Measurements from ENCODE around the gene ANO2. TPM values are rescaled to one million over a fixed set of nuclear protein-coding genes. Genes with fewer than 3 reads are reported as not detected.
A peak's percentile ranks its signal among the peaks of the same experiment; 100 is the strongest.

The ANO2 gene
- total RNA-seq, 2 donors from 2014 or later: 2.8 to 9.3 TPM

DNA sequence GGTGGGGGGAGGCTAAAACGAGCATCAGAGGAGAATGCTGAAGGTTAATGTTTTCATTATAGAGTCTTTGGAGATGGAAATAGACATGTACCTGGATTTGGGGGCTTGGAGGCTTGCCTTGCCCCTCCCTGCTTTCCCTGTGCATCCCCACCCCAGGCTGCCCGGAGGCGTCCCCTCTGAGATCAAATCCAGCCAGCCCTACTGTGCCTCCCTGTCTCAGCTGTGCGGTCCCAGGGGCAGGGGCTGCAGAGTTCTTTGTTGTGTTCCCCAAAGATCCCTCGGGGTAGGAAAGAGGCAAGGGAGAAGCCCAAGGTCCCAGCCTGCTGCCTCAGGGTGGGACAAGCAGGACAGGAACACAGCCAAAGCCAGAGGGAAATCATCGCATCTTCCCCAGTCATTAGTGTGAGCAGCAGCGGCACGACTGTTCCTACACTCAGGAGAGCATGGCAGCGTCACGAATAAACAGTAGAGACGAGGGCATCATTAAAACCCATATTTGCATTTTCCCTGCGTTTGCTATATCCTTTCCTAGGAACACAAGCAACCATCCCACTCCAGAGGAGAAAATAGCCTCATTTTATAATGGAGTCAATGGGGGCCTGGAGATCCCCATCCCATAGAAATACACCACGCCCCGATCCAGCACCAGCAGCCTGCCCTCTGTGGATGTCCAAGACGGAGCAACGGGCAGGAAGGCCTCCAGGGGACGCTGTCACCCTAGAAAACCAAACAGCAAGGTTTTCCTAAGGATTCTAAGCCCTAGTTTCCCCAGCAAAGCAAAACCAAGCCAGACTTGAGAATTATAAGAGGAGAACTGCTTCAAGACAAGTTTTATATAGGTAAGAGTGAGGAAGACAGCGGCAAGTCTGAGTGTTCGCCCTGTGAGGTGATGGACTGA lies 32.4 kb downstream of the ANO2 start:
- no peak for DNase-seq (ENCODE audit: low spot score)

GRCh38 chr12:5912011-5912410 lies 33.0 kb downstream of the ANO2 start:
- no peaks in the 10 kb centered on the region for H3K4me1 ChIP-seq
- H3K36me3 ChIP-seq: no peaks in the 10 kb centered on the region
- H3K27me3 ChIP-seq: no peaks in the 10 kb centered on the region
- TF ChIP-seq, protein P1, sequence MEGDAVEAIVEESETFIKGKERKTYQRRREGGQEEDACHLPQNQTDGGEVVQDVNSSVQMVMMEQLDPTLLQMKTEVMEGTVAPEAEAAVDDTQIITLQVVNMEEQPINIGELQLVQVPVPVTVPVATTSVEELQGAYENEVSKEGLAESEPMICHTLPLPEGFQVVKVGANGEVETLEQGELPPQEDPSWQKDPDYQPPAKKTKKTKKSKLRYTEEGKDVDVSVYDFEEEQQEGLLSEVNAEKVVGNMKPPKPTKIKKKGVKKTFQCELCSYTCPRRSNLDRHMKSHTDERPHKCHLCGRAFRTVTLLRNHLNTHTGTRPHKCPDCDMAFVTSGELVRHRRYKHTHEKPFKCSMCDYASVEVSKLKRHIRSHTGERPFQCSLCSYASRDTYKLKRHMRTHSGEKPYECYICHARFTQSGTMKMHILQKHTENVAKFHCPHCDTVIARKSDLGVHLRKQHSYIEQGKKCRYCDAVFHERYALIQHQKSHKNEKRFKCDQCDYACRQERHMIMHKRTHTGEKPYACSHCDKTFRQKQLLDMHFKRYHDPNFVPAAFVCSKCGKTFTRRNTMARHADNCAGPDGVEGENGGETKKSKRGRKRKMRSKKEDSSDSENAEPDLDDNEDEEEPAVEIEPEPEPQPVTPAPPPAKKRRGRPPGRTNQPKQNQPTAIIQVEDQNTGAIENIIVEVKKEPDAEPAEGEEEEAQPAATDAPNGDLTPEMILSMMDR (IDR thresholded peaks at IDR 0.05): no peak
- H3K27ac ChIP-seq: no peak overlapping the region
- peaks cover 0 to 5% of the 10 kb centered on the region in 2 donors for H3K9me3 ChIP-seq
- H3K4me3 ChIP-seq: no peak overlapping the region
- DNase-seq (ENCODE audit: low spot score): no peak

More for the DNA sequence above, 32.4 kb downstream of the ANO2 start:
- Histone ChIP-seq H3K4me1 (no peaks in the 10 kb centered on the region), H3K9me3 (no peaks in the 10 kb centered on the region), H3K36me3 (no peaks in the 10 kb centered on the region), H3K27ac (no peak overlapping the region), H3K27me3 (no peaks in the 10 kb centered on the region), H3K4me3 (no peak overlapping the region)
- TF ChIP-seq, protein P1 (IDR thresholded peaks at IDR 0.05): no peak

GRCh38 chr12:5910790-5911548 lies 34.1 kb downstream of the ANO2 start:
- Histone ChIP-seq H3K27me3 (no peaks in the 10 kb centered on the region), H3K36me3 (no peaks in the 10 kb centered on the region)

DNA sequence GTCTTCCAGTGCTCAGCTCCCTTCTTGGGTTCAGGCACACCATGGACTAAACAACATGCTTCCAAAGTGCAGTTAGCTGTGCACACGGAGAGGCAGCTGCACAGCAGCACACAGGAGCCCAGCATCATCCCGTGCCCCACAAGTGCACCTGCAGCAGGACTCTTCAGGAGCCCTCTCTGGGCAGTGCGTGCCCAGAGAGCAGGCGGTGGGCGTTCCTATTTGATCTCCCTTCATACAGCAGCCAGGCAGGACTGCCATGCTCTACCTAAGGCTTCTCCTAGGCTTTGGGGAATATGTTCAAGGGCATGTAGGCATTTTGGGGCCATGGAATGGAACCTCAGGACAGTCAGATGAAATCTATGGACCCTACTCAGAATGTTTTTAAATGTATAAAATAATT lies 35.5 kb downstream of the ANO2 start:
- no peaks in the 10 kb centered on the region for H3K27me3 ChIP-seq
- no peaks in the 10 kb centered on the region for H3K36me3 ChIP-seq
- peaks cover 0 to 8% of the 10 kb centered on the region in 2 donors for H3K9me3 ChIP-seq
- no peaks in the 10 kb centered on the region for H3K4me1 ChIP-seq
- TF ChIP-seq, protein P1 (IDR thresholded peaks at IDR 0.05): no peak
- DNase-seq (ENCODE audit: low spot score): peak; percentile 23
- H3K4me3 ChIP-seq: no peak overlapping the region
- no peak overlapping the region for H3K27ac ChIP-seq

More at GRCh38 chr12:5910790-5911548, 34.1 kb downstream of the ANO2 start:
- Histone ChIP-seq H3K27ac (no peak overlapping the region), H3K4me3 (no peak overlapping the region), H3K4me1 (no peaks in the 10 kb centered on the region), H3K9me3 (peaks cover 0 to 8% of the 10 kb centered on the region in 2 donors)
- TF ChIP-seq, protein P1 (IDR thresholded peaks at IDR 0.05): no peak
- DNase-seq (ENCODE audit: low spot score): no peak

- H3K4me1 ChIP-seq: no peaks in the 10 kb centered on the region
- no peak overlapping the region for H3K27ac ChIP-seq
- no peaks in the 10 kb centered on the region for H3K36me3 ChIP-seq
- TF ChIP-seq, protein P1 (IDR thresholded peaks at IDR 0.05): no peak
- peaks cover 0 to 8% of the 10 kb centered on the region in 2 donors for H3K9me3 ChIP-seq
- DNase-seq (ENCODE audit: low spot score): peak; percentile 2
- H3K27me3 ChIP-seq: no peaks in the 10 kb centered on the region
- H3K4me3 ChIP-seq: no peak overlapping the region
Observed at GRCh38 chr12:5908251-5908650, 36.8 kb downstream of the ANO2 start.

All from right atrium auricular region (tissue), 2 donors.